ENCODE results near the gene RRP12.
"Not testable (repeated sequence)": the region's sequence is repeated elsewhere in the genome, so short reads cannot be mapped to it uniquely, and the experiment has no call there.

The RRP12 gene, protein sequence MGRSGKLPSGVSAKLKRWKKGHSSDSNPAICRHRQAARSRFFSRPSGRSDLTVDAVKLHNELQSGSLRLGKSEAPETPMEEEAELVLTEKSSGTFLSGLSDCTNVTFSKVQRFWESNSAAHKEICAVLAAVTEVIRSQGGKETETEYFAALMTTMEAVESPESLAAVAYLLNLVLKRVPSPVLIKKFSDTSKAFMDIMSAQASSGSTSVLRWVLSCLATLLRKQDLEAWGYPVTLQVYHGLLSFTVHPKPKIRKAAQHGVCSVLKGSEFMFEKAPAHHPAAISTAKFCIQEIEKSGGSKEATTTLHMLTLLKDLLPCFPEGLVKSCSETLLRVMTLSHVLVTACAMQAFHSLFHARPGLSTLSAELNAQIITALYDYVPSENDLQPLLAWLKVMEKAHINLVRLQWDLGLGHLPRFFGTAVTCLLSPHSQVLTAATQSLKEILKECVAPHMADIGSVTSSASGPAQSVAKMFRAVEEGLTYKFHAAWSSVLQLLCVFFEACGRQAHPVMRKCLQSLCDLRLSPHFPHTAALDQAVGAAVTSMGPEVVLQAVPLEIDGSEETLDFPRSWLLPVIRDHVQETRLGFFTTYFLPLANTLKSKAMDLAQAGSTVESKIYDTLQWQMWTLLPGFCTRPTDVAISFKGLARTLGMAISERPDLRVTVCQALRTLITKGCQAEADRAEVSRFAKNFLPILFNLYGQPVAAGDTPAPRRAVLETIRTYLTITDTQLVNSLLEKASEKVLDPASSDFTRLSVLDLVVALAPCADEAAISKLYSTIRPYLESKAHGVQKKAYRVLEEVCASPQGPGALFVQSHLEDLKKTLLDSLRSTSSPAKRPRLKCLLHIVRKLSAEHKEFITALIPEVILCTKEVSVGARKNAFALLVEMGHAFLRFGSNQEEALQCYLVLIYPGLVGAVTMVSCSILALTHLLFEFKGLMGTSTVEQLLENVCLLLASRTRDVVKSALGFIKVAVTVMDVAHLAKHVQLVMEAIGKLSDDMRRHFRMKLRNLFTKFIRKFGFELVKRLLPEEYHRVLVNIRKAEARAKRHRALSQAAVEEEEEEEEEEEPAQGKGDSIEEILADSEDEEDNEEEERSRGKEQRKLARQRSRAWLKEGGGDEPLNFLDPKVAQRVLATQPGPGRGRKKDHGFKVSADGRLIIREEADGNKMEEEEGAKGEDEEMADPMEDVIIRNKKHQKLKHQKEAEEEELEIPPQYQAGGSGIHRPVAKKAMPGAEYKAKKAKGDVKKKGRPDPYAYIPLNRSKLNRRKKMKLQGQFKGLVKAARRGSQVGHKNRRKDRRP (N-terminal part only)

GRCh38 chr10:97400665-97401454, at the start of gene RRP12:
Gene RRP12, minus strand, starts transcription at chr10:97401340. Its CDS starts 109 bp downstream, at chr10:97401231.
- peak in 50 of 51 donors; percentile 17 to 94 (median 74) for DNase-seq

DNA sequence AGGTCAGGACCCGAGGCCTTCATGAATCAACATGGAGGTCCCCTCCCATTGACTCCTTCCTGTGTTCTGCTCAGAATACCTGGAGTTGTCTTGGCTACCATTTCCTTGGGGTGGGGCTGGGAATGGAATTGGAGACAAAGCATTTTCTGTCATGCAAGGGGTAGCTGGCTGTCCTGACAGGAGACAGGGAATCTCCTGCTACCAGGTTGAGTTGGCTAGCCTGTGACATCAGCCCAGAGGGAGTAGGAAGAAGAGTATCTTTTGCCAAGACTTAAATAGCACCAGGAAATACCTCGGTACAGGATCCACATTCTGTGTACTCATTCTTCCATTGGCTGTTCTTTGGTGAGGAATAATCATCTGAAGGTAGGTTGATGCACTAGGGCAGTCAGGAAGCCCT, 49.7 kb upstream of the RRP12 start:
- peak in 1 of 51 donors; percentile 8 for DNase-seq

DNA sequence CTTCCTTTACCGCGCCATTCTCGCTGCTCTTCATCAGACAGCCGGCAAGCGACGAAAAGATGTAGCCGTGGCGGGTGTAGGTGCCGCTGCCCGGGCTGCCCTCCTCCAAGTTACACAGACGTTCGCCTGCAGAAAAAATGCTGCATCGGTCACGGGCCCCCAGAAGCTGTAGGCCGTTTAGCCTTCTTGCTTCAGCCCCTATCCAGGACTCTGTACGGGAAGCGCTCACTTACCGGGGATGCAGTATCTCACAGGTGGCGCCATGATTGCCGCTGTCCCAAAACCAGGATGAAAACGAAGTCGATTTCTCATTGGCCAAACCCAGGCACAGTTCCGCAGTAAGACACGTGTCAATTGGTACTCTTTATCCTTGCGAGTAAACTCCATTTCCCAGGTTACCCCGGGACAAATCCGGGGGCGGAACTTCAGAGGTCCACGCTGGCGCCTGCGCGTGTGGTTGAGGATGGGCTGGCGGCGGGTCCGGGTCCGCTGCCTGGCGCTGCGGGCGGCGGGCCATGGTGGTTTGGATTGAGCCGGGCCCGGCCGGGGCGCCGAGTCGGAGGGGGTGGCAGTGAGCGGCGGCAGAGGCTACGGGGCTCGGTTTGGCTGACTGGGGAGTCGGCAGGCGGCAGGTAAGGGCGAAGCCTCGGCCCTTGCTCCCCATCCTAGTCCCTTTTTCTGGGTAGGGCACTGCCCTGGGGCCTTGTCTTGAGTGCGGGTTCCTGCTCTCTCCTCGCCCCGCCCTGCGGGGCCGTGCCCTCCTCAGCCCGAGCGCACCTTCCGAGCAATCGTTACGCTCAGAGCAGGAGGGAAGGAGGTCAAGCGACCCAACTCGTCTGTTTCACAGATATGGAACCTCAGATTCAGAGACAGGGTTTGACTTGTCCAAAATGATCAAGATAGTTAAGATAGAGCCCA, 44.8 kb upstream of the RRP12 start, which contains the start of the genes EXOSC1 and ZDHHC16:
Gene EXOSC1, minus strand, starts transcription at position 285 of the 918 bp plus-strand sequence. Its CDS starts 21 bp downstream, at position 264.
Gene ZDHHC16, plus strand, starts transcription at position 454 of the 918 bp plus-strand sequence. CDS start 5,501 bp downstream, outside the sequence.
- peak; percentile 48 to 98 (median 89) for DNase-seq

- DNase-seq = peak in 2 of 51 donors; percentile 38 to 47
Measured at GRCh38 chr10:97445357-97445721, 44.2 kb upstream of the RRP12 start.

DNA sequence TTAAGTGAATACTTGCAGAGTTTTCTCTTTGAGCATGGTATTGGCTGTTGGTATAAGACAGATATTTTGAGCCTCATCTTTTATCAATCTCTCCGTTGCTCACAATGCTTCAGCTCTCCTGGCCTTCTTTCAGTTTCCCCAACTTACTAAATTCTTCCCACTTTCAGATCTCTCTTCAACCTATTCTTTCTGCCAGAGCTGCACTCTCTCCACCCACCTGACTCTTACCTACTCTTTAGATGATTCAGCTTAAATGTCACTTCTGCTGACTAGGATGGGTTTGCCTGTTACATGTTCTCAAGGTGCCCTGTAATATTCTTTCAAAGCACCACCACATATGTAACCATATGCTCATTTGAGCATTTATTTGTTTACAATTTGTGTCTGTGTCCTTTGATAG, 43.1 kb upstream of the RRP12 start:
- no peak for DNase-seq

- no peak for DNase-seq
Measured at GRCh38 chr10:97442277-97442676, 41.1 kb upstream of the RRP12 start.

DNA sequence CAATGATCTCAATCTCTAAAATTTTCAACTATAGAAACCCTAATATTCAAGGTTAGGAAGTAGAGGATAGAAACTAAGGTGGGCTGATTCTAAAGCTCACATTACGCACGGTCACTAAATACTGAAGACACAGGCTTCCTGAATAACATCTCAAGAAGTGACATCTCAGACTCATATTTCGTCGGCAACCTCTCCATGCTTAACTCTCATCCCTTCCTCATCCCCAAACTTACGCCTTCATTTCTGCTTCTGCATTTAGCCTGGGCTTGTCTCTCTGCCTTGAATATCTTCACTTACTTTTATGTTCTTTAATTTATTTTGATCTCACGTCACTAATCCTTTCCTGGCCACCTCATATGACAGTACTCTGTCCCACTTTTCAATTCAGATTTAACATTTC, 34.1 kb upstream of the RRP12 start:
- no peak for DNase-seq

- no peak for DNase-seq
Measured at GRCh38 chr10:97434557-97434956, 33.4 kb upstream of the RRP12 start.

- no peak for DNase-seq
Measured at GRCh38 chr10:97434055-97434454, 32.9 kb upstream of the RRP12 start.

DNA sequence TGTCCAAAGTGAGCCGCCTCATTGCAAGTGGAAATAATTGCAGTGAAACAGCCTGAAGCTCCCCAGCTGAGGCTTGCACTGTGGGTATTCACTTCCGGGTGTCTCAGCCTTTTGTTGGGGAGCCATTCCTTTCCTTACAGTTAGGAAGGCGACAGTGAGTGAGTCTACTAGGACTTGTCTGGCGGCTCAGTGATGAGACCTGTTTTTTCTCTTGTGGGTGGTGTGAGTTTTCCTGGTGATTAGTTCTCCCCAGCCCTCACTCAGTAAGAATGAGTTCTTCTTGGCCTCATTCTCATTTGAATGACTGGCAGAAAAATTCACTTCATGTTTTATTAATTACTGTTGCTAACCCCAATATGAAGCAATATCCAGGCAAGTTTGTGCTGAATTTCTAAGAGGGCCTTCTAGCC, 27.4 kb upstream of the RRP12 start:
- DNase-seq = peak in 1 of 51 donors; percentile 53

DNA sequence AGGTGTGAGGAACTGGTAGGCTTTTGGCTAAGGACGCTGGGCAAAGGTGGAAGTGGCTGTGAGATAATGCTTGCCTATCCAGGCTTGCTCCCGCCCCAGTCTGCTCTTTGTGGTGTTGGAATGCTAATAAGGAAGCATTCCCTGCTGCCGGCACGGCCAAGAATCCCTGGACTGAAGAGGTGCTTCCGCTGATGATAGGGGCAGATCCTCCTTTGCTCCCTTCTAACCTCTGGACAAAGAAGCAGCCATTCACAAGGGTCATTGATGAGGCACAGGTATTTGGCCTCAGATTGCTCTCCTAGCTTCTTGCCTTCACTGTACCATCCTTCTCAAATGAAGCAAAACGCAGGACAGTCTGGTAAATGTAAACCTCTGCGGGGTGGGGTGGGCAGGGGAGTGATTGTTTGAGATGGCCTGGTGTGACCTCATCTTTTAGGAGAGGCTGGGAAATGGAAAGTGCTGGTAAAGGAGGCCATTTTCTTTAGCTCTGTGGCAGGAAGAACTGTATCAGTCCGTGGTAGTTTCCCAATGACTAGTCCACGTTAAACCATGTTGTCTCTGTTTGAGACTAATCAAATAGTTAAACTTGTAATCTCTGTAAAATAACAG, 26.5 kb upstream of the RRP12 start:
- DNase-seq = no peak

GRCh38 chr10:97426776-97427570, 25.8 kb upstream of the RRP12 start:
- DNase-seq = peak in 1 of 51 donors; percentile 16

GRCh38 chr10:97425964-97426775, 25.0 kb upstream of the RRP12 start, which contains the start of gene PGAM1:
Gene PGAM1, plus strand, starts transcription at chr10:97426191. Its CDS starts 117 bp downstream, at chr10:97426308.
- peak; percentile 56 to 98 (median 93) for DNase-seq

DNA sequence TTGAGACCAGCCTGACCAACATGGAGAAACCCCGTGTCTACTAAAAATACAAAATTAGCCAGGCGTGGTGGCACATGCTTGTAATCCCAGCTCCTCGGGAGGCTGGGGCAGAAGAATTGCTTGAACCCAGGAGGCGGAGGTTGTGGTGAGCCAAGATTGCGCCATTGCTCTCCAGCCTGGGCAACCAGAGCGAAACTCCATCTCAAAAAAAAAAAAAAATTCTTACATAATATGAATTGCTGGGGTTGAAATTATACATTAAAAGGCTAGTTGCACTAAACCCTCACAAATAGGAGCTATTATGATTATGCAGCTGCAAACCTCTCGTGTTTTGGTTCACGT, 22.6 kb upstream of the RRP12 start:
- DNase-seq = not testable (repeated sequence)

DNA sequence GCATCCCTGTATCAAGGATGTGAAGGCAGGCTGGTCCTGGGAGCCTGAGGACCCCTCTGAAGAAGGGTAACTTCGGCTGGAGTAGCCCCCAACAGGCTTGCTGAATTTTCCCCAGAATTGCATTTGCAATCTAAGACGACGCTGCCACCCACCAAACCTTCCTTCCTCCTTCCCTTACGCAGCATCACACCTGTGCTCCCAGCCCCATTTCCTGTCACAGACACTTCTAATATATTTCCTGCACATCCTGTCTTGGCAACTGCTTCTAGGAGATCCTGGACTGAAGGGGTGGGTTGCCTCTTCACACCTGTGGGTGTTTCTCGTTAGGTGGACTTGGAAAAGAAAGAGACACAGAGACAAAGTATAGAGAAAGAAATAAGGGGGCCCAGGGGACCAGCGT, 15.4 kb upstream of the RRP12 start:
- DNase-seq = no peak

DNA sequence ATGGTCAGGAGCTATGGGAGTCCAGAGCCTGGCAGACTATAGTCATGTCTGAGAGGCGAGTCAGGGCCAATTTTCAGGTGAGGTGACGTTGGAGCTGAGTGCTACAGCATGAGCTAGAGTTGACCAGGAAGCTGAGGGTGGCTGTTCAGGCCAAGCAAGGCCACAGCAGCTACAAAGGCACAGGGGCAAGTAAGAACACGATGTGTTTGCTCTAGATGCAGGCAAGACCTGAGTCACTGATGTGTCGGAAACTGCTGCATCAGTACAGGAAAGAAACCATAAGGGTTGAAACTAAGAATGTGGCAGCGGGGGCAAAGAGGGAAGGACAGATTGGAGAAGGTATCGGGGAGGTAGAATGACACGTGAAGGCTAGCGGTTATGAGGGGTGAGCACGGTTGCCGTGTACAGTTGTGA, 11.8 kb upstream of the RRP12 start:
- no peak for DNase-seq

GRCh38 chr10:97411406-97411805, 10.3 kb upstream of the RRP12 start:
- no peak for DNase-seq

Measured in hypothalamus (tissue), 51 donors.